HG03354 (cell line): ENCODE results near the gene LYRM4.

ENCODE experiments used
- ATAC-seq: cut with Tn5 transposase; IDR thresholded peaks from one replicate; pipeline ENCODE4 v1.9.1; 2021; ENCODE audit warnings: mild to moderate bottlenecking; ENCODE audit not compliant: unreplicated experiment, poor library complexity, severe bottlenecking

LYRM4 gene

GRCh38 chr6:5248302-5249098 is 12.2 kb downstream of the LYRM4 start:
- ATAC-seq = no peak

- no peak for ATAC-seq
These were observed 13.5 kb downstream of the LYRM4 start for GRCh38 chr6:5247201-5247600.

- no peak for ATAC-seq
These were observed 14.3 kb downstream of the LYRM4 start for GRCh38 chr6:5246141-5247097.

GRCh38 chr6:5243069-5243468 is 17.7 kb downstream of the LYRM4 start:
- ATAC-seq = no peak

- no peak for ATAC-seq
These were observed 19.5 kb downstream of the LYRM4 start for GRCh38 chr6:5241252-5241651.

GRCh38 chr6:5238336-5238735 is 22.4 kb downstream of the LYRM4 start:
- no peak for ATAC-seq

GRCh38 chr6:5237805-5238204 is 22.9 kb downstream of the LYRM4 start:
- ATAC-seq = no peak

- ATAC-seq = no peak
These were observed 24.9 kb downstream of the LYRM4 start for GRCh38 chr6:5235830-5236229.

DNA sequence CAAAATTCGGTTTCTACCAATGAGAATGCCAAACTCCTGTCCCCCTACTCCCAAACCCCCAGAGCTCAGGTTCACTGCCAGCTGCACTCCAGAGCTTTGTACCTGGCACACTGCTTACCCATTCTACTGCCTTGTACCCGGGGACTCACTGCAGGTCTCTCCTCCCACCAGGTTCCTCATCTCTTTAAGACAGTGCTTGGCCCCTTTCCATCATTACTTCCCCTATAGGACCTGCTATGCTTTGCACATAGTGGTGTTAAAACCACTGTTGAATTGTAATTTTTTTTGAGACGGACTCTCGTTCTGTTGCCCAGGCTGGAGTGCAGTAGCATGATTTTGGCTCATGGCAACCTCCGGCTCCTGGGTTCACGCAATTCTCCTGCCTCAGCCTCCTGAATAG is 25.9 kb downstream of the LYRM4 start:
- no peak for ATAC-seq

- no peak for ATAC-seq
These were observed 29.5 kb downstream of the LYRM4 start for GRCh38 chr6:5231289-5231688.

GRCh38 chr6:5230081-5230480 is 30.7 kb downstream of the LYRM4 start:
- no peak for ATAC-seq

DNA sequence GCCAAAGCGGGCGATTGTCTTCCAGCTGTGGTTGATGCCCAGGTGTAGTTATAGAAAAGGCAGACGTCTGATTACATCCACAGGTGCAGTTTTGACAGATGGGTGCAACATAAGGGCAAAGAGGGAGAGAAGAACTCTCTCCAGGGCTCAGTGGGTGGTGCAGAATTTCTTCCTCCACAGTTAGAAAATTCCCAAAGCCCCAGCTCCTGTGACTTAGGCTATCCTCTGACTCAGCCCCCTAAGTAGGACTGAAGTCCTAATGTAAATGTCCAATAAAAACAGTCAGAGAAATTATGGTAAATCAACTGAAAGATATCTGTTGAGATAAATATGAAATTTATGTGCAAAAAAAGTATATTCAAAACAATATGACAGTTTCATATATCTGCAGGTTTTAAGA is 31.4 kb downstream of the LYRM4 start:
- ATAC-seq = no peak

DNA sequence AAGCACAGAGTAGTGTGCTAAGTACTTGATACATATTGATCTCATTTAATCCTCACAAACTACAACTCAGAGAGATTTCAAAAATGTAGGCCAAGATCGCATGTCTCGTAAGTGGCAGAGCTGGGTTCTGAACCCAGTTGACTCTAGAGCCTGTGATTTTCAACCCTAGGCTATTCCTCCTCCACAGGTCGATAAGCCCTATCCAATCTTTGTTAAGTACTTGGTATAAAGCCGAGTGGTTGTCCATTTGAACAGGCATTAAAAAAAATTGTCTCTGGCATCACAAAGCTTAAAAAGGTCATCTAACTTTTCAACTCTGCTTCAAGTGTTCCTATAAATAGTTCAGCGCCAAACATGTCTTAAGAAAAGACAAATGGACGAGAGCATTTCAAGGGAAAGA is 37.4 kb downstream of the LYRM4 start:
- ATAC-seq = no peak

DNA sequence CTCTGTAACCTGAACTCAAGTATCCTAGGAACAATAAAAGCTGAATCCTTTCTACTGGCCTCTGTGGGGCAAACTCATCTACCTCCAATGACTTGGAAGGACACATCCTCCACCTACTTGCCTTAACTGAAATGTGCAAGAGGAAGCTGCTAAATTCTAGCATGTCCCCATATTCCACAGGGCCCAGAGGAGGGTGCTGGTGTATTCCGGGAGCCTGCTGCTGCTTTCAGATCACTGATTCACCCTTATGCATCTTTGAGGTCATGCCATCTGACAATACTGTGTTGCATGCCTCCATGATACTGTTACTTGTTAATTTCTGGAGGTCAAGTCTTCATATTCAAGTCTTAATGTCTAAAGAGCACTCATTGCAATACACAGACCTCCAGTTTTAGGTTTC is 40.3 kb downstream of the LYRM4 start:
- ATAC-seq = no peak

GRCh38 chr6:5219011-5219691 is 41.6 kb downstream of the LYRM4 start:
- ATAC-seq = no peak

DNA sequence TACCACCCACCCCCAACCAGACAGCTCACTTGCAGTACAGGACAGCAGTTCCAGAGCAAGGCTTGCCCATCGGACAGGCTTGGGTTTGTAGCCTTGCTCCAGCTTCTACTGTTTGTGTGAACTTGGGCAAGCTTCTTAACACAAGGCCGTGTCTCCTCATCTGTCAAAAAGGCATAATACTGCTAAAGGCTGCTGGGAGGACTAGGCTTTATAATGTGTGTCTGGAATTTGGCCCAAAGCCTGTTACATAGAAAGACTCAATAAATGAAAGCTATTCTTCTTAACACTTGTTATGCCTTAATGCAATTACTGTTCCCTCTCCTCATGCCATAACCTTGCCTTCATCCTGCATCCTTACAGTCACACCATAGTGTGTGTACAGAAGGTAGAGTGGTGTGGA is 43.4 kb downstream of the LYRM4 start:
- ATAC-seq = no peak

DNA sequence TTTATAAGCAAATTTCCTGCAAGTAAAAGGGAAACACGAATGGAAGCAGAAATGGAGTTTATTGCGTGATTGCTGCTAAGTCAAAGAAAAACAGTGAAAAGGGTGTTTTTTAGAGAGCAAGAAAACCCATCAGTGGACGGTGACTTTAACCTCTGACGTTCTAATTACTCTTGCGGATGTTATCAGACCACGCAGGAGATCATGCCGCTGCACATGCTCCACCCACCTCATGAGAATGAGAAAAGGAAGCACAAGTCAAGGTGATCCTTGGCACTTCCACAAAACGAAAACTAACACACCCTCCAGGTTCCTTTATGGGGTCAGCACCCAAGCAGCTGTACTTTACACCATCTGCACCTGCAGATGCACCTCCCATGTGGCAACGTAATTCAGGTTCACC is 45.0 kb downstream of the LYRM4 start:
- ATAC-seq = no peak

GRCh38 chr6:5215159-5215558 is 45.6 kb downstream of the LYRM4 start:
- ATAC-seq = no peak

- ATAC-seq = no peak
These were observed 46.1 kb downstream of the LYRM4 start for GRCh38 chr6:5214570-5215052.

- no peak for ATAC-seq
These were observed 46.9 kb downstream of the LYRM4 start for GRCh38 chr6:5213836-5214235.
